Measurements from ENCODE around the gene PPP2R2D. TPM values are rescaled to one million over a fixed set of nuclear protein-coding genes. Genes with fewer than 3 reads are reported as not detected.

Gene PPP2R2D
- total RNA-seq, 2 experiments from 2014 or later: 37.4 to 38.5 TPM

DNA sequence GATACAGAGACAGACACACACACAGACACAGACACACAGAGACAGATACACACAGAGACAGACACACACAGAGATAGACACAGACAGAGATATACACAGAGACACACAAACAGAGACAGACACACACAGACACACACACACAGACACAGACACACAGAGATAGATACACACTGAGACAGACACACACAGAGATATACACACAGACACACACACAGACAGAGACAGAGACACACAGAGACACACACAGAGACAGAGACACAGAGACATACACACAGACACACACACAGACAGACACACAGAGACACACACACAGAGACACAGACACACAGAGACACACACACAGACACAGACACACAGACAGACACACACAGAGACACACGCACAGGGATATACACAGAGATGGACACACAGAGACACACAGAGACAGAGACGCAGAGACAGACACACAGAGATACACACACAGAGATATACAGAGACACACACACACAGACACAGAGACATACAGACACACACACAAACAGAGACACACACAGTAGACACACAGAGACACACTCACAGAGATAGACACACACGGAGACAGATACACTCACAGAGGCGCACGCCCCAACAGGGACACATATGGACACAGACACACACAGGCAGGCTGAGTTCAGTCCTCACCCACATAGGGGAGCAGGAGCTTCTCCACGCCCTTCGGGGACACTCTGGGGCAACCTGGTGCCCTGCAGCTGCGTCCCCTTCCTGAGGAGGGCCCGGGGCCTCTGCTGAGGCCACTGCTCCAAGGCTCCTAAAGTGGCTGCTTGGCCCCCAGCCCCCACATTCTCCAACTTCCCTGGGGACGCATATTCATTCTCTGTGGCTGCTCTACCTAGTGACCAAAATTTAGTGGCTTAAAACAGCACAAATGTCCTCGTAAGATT lies 10.3 kb upstream of the PPP2R2D start:
- H3K4me3 ChIP-seq (ENCODE audit: low read depth, low read length, poor library complexity, severe bottlenecking): no peak overlapping the region
- no peak for DNase-seq (ENCODE audit: low spot score)
- POLR2A ChIA-PET: interaction anchor here (0.5 kb wide), 1 partner anchor 14 kb away, joined by 4 read pairs; no protein-coding TSS in a partner anchor
- intact Hi-C loops (cut with micrococcal nuclease; ENCODE audit: unreplicated experiment): no loop called here
- H3K9me2 ChIP-seq (ENCODE audit: insufficient read depth, low read length): no peaks in the 10 kb centered on the region
- CTCF ChIA-PET (ENCODE audit: unreplicated experiment): no interaction called here
- TF ChIP-seq, protein P1, sequence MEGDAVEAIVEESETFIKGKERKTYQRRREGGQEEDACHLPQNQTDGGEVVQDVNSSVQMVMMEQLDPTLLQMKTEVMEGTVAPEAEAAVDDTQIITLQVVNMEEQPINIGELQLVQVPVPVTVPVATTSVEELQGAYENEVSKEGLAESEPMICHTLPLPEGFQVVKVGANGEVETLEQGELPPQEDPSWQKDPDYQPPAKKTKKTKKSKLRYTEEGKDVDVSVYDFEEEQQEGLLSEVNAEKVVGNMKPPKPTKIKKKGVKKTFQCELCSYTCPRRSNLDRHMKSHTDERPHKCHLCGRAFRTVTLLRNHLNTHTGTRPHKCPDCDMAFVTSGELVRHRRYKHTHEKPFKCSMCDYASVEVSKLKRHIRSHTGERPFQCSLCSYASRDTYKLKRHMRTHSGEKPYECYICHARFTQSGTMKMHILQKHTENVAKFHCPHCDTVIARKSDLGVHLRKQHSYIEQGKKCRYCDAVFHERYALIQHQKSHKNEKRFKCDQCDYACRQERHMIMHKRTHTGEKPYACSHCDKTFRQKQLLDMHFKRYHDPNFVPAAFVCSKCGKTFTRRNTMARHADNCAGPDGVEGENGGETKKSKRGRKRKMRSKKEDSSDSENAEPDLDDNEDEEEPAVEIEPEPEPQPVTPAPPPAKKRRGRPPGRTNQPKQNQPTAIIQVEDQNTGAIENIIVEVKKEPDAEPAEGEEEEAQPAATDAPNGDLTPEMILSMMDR (conservative IDR thresholded peaks at IDR 0.05; ENCODE audit: low read length): no peak
- TF ChIP-seq EZH2phosphoT487 (IDR thresholded peaks at IDR 0.05; ENCODE audit: borderline replicate concordance, low read depth, low read length): no peak
- H3K27ac ChIP-seq (ENCODE audit: low read depth, low read length, poor library complexity, severe bottlenecking): no peak overlapping the region
- H3K4me2 ChIP-seq (ENCODE audit: low read length): no peak overlapping the region
- no peaks in the 10 kb centered on the region for H3K79me2 ChIP-seq (ENCODE audit: insufficient read depth, low read depth, low read length)
- H4K20me1 ChIP-seq (ENCODE audit: insufficient read depth, low read length): no peaks in the 10 kb centered on the region
- H3K36me3 ChIP-seq (ENCODE audit: insufficient read depth, low read length): no peaks in the 10 kb centered on the region
- no peaks in the 10 kb centered on the region for H3K4me1 ChIP-seq (ENCODE audit: insufficient read depth, low read length, poor library complexity, severe bottlenecking)
- no peaks in the 10 kb centered on the region for H3K9me3 ChIP-seq (ENCODE audit: low read length)
- H2AFZ ChIP-seq (ENCODE audit: low read length): no peak overlapping the region
- no TSS peak for BruUV-seq (replicated peaks)

GRCh38 chr10:131891196-131891928 lies 9.4 kb upstream of the PPP2R2D start:
- no peak for TF ChIP-seq EZH2phosphoT487 (IDR thresholded peaks at IDR 0.05; ENCODE audit: borderline replicate concordance, low read depth, low read length)
- TF ChIP-seq, protein P1 (conservative IDR thresholded peaks at IDR 0.05; ENCODE audit: low read length): no peak
- Histone ChIP-seq H3K9me2 (ENCODE audit: insufficient read depth, low read length) (no peaks in the 10 kb centered on the region), H2AFZ (ENCODE audit: low read length) (no peak overlapping the region), H3K4me3 (ENCODE audit: low read depth, low read length, poor library complexity, severe bottlenecking) (no peak overlapping the region), H3K4me1 (ENCODE audit: insufficient read depth, low read length, poor library complexity, severe bottlenecking) (no peaks in the 10 kb centered on the region), H4K20me1 (ENCODE audit: insufficient read depth, low read length) (no peaks in the 10 kb centered on the region), H3K9me3 (ENCODE audit: low read length) (no peaks in the 10 kb centered on the region), H3K36me3 (ENCODE audit: insufficient read depth, low read length) (no peaks in the 10 kb centered on the region), H3K27ac (ENCODE audit: low read depth, low read length, poor library complexity, severe bottlenecking) (no peak overlapping the region), H3K4me2 (ENCODE audit: low read length) (no peak overlapping the region), H3K79me2 (ENCODE audit: insufficient read depth, low read depth, low read length) (no peaks in the 10 kb centered on the region)
- ChIA-PET POLR2A (no interaction called here), CTCF (ENCODE audit: unreplicated experiment) (no interaction called here)
- no peak for DNase-seq (ENCODE audit: low spot score)
- no TSS peak for BruUV-seq (replicated peaks)
- intact Hi-C loops (cut with micrococcal nuclease; ENCODE audit: unreplicated experiment): no loop called here

Measured in OCI-LY7 (cell line).